Limb (tissue), 2 donors: Measurements from ENCODE around the gene XIRP2.
A peak's percentile ranks its signal among the peaks of the same experiment; 100 is the strongest.

Source experiments
- DNase-seq, 2 donors: peaks; one replicate each; pipeline ENCODE4 v3.0.0-alpha.2; 2016; ENCODE audit errors: extremely low spot score in 2 of 2

Gene XIRP2

DNA sequence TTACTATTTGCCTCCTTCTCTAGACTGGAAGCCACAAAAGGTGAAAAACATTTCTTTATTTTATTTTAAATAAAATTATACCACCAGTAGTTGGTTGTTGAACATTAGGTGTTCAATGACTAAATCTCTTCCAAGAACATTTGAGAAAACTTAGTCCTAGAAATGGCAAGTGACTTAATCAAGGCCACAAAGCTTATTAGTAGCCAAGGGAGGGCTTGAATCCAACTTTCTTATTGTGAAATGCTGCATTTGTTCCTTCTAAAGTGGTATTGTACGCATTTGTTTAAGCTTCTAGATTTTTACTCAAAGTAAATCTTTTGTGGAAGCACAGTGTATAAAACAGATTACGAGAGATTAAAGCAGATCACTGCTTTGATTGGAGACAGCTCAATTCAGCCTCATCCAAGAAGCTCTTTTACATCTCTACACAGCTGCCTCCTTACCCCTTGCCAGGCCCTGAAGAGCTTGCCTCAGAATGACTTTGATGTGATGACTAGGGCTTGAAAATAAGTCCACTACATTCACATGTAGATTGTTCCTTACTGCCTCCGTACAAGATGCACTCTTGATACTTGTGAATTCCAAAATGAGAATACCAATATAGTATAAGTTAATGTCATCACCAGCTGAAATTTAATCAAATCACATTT lies 244.8 kb downstream of the XIRP2 start:
- no peak for DNase-seq

DNA sequence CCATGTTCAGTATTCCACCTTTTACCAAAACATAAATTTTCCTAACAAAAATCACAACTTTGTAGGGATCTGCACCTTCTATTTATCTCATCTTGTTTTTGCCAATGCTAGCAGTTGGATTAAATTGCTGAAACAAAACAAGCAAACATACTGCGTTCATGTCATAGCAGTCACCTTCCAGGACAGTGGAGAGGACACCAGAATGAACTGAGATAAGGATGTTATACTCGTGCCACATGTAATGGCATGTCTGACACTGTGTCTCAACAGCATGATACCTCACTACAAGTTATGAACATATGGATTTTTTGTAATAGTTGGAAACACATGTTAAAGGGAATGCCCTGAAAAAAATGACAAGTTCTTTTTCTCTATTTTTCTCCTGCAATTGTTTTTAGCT lies 245.3 kb downstream of the XIRP2 start:
- DNase-seq = no peak

DNA sequence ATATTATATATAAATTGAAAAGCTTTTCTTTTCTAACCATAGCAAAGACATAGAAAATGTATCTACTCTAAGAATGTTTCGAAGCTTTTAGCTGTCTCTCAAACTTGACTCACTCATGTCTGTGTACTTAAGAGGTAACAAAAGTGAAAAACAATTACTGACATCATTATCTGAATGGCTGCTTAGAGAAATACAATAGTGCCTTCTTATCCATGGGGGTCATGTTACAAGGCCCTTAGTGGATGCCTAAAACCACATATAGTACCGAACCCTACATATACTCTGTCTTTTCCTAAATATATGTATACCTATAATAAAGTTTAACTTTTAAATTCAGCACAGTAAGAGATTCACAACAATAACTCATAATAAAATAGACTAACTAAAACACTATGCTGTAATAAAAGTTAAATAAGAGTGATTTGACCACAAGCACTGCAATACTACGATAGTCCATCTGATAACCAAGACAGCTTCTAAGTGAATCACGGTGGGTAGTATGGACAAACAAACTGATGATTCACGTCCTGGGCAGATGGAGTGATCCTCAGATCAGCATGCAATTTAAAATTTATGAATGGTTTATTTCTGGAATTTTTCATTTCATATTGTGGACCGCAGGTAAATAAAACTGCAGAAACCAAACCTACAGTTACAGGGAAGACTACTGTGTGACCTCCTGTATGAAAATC lies 246.2 kb downstream of the XIRP2 start:
- no peak for DNase-seq

DNA sequence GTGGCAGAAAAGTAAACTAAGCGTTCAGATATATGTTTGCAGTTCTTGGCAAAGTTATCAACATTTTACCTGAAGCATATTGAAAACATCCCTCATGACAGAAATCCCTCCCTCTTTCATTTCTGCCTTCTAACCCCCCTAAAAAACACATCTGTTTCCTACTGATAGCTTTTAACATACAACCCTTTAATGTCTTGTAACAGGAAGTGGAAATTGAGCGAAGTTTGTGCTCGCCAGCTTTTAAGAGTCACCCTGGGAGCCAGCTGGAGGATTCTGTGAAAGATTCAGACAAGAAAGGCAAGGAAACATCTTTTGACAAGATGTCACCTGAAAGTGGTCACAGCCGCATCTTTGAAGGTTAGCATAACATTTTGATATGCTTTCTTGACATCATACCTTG lies 247.4 kb downstream of the XIRP2 start:
- DNase-seq = no peak

DNA sequence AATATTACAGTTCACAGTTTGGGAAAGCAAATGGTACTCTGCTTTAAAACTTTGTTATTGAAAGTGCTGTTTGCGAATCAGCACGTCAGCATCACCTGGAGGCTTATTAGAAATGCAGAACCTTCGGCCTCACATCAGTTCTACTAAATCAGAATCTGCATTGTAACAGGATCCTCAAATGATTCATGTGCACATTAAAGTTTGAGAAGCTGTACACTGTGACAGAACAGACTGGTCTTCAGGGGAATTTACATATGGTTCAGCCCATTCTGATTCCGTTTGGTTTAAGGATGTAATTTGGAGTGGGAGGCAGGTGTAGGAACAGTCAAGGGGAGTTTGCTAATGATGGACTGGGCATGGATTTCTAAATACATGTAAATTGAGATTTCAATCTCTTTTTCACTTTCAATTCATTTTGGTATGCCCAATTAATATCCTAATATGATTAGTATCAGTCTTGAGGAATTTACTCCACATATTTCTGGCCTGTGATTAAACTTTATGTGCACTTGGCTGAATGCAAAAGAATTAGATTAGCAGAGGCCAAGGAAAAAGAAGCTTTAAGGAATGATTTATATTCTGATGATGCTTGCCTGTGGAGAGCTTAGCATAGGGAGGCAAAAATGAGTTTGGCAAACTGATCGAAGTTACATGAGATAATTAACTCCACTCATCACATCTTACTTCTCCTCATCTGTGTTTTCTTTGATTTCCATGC lies 248.8 kb downstream of the XIRP2 start:
- DNase-seq = no peak

DNA sequence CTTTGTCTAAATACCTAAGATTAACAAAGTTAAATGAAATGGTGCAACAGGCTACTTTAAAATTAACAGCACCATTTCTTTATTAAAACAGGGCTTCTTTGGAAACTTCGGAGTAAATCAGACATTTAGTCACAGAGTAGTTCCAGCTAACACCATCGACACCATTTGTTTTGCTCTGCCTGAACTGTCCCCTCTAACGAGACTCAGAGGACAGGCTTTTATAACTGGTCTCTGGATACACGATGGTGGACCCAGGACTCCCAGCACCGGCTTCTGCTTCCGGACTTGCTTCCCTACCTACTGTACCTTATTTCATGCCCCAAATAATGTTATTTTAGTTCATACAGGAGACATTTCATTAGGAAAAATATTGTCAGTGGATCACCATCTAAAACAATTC lies 252.1 kb downstream of the XIRP2 start:
- DNase-seq = no peak

DNA sequence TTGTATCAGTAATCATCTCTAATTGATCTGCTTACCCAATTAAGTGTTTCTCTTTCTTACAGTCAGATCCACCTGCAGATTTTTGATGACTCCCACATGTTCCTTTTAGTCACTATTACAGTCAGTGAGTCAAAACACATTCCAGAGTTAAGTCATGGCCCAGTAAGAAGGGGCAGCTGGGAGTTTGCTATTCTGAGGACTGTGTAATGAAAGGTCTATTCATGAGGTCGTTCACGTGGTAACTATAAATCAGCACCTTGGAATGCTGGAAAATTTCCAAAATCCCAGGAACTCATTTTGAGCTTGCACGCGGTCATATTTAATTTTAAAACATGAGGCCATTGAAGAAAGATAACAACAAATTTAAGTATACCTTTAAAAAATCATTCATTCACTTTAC lies 252.5 kb downstream of the XIRP2 start:
- DNase-seq = peak in 1 of 2 donors; percentile 62

DNA sequence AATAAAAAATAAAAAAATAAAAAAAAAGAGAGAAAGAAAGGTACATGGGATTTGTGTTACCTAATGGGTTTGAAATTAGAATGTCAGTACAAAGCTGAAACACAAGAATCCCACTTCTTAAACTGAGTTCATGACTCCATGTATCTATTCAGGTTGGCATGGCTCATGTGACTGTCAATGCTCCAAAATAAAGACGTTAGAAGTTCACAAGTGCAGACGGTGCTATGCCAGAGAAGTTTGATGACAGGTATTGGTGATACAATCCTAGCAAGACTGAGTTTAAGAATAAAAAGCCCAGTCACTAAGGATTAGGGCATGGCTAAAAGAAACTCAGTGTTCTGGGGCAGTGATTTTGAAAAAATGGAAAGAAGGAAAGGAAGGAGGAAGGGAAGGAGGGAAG lies 254.3 kb downstream of the XIRP2 start:
- no peak for DNase-seq

DNA sequence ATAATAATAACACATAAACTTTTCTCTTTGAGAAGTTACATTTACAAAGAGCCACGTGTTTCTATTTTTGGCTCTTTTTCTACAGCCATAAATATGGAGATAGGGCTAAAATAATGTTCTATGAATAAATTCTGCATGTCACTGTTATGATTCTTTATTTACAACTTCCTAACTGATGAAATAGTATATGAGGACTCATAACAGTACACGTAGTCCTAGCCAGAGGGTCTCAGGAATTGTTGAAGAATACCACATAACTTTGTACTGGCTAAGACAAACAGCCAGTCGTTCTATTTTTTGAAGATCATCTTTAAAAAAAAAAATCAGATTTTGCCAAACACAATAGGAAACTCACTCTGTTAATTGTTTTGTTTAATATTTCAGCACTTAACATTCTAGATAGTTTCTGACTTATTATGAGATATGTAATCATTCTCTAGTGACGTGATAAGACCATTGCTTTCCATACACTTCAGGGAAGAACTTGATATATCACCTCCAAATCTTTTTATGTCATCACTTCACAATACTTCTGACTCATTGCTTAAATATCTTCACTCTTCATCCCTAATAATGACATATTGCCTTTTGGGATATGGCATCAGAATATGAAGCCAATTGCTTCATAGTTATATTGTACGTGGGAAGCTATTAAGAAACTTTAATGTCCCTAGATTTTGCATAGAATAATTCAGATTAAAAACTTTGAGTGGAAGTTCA lies 256.1 kb downstream of the XIRP2 start:
- no peak for DNase-seq

DNA sequence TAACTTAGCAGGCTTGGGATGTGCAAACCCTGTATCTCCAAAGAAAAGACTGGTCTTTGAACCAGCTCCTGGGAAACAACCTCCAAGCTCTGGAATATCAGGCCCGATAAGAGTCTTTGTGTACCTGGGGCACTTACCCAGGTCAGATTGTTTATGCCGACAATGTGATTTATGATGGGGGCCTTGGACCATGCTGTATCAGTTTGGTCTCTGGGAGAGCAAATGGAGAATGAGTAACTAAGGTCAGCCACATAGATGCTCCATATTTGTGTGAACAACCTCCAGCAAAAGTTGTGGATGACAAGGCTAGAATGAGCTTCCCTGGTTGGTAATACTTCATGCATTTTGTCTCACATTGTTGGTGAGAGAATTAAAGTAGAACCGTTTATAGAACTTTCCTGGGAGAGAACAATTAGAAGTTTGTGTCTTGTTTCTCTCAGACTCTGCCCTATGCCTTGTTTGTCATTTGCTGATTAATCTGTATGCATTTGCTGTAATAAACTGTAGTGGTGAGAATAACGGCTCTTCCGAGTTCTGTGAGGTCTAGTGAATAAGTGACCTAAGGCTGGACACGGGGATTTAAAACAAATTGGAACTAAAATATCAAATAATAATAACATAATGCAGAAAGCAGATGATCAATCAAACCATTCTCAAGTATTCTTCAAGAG lies 259.1 kb downstream of the XIRP2 start:
- no peak for DNase-seq

DNA sequence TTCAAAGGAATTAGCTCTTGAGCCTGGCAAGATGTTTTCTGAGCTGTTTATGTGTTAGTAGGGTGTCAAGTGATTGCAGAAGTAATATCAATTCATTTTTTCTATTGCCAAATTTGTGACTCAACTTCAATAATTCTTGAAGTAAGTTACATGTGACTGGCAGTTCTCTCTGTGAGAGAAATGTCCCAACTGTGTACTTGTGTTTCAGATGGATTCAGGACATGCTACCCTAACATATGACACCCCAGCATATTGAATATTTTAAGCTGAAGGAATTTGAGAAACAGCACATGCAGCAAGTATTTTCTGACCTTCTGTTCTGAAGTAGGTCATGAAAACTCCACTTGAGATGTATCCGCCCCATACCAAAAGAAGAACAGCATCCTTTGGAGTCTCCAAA lies 263.6 kb downstream of the XIRP2 start:
- DNase-seq = no peak

DNA sequence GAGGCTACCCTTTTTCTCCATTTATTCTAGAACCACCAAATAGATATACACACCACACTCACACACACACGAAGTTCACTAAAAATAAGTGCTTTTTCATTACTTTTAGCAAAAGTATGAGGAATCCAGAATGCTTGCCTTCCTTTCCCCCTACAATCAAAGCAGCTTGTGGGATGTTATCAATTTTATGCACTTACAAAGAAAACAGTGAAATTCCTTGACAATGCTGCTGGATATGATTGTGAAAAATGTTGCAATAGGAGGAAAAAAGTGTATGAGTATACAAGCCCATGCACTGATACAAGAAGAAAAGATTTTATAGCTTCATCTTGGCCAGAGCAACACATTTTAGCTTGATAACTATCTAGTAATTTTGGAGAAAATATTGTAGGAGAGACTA lies 269.2 kb downstream of the XIRP2 start:
- no peak for DNase-seq

DNA sequence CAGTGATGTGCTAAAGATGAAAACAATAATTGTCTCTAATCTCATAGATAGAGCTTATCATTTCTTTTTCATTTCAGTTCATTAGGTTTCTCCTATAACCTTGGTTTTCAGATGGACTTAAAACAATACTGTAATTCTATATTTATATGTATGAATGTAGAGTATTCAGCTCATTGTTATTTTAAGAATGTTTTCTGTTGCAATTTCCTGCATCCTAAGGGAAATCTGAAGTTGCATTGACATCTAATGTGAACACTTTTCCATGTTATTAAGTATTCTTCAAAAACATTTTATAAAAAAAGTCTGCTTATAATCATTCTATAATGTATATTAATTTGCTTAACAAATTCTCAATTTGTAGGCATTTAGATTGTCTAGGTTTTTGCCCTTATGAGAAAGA lies 288.9 kb downstream of the XIRP2 start:
- DNase-seq = no peak

DNA sequence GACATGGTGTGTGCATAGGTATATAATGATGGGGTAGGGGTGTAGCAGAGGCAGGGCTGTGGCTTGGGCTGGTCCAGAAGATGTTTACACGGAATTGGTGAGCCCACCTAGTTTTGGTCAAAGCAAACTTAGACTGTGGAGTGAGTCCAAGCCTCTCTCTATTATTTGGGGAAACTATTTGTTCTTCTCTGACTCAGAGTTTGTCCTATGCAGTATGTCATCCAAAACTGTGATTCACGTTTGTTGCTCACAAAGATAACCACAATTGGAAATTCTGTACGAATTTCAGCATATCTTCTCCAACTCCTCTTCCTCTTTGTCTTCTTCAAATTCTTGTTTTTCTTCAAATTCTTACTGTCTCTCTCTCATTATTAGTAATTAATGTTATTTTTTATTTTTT lies 292.9 kb downstream of the XIRP2 start:
- no peak for DNase-seq

DNA sequence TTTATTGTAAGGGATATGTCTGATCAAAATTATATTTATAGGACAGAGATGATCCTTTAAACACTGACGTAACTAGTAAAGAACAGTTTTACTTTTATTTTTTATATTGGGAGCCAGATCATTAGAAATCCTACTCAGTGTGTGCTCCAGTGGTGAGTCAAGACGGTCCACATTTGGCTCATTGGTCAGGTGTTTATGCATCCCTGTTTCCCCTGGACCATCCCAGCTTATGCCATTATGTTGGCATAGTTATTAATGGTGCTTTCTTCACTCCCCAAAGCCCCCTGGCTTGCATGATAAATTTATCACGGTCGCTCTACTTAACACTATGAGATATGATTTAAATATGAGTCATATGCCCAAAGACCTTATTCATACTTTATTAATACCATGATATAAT lies 293.4 kb downstream of the XIRP2 start:
- no peak for DNase-seq

DNA sequence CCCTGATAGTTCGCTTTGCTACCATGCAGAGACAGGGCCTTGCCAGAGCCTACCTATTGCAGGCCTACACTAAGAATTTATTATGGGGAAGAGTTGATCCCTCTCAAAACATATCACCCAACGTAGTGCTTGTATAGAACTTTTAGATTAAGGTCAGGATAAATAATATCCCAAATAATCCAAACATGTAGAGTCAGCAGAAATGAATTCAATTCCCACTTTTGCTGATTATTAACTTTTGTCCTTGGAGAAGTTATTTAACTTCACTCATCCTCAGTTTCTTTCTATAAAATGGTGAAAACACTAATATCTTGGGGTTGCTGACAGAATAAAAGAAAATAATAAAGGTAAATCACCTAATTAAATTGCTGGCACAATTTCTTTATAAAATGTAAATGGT lies 294.1 kb downstream of the XIRP2 start:
- no peak for DNase-seq

DNA sequence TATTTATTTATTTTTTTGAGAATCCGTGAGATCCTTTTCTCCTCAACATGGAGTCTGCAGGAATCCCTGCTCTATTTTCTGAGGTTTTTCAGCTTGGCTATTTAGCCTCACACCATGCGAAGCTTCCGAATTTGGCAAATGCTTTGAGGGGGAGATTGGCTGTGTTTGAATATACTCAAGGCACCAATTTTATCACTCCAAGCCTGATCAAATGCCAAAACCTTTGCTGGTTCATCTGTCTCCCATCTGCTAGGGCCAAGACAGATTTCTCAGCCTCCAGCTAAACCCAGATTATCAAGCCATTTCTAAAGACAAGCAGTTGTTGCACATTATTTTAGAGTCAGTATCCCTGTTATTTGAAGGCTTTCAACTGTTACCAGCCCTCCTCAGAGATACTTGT lies 295.7 kb downstream of the XIRP2 start:
- no peak for DNase-seq

DNA sequence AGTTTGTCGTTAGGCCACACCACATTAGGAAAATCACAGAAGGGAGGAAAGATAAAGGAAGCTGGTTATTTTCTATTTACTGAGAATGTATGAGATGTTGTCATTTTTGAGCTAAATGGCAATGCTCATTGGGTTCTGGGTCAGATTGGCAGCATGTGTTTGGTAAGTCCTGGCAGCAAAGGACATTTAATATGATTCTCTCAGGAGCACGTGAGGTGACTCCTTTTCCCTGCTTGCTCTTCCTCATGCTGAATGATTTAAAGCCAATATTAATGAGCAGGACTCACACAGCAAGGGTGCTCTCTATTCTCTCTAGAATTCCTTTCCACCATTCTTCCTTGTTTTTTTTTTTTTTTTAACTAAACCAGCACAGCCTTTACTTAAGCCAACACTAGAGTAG lies 298.2 kb downstream of the XIRP2 start:
- no peak for DNase-seq

DNA sequence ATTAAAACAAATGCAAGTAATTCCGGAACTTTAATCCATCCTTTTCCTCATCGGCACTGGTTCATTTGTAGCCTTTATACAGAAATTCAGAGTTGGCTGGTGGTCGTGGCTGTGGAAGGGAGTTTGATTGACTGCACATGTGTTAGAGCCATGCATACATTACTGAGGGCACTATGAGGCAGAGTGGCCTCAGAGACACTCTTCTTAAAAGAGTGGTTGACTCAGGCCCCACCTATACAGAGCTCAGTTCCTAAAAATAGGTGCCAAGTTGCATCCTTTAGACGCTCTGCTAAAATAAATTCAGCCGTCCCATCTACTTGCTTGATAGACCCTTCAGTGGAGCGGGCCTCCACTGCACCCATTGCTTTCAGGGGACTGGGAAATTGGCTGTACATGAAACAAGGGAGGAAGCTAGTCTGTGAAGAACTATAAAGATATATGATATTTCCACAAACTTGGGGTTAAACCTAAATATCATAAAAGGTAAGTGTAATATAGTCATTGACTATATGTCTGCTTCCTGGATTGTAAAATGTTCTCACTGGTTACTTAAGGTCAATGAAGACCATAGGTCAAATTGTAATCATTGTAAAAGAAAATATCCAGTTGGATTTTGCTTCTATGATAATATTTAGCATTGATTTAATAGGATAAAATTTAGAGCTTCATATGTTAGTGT lies 298.9 kb downstream of the XIRP2 start:
- DNase-seq = no peak

DNA sequence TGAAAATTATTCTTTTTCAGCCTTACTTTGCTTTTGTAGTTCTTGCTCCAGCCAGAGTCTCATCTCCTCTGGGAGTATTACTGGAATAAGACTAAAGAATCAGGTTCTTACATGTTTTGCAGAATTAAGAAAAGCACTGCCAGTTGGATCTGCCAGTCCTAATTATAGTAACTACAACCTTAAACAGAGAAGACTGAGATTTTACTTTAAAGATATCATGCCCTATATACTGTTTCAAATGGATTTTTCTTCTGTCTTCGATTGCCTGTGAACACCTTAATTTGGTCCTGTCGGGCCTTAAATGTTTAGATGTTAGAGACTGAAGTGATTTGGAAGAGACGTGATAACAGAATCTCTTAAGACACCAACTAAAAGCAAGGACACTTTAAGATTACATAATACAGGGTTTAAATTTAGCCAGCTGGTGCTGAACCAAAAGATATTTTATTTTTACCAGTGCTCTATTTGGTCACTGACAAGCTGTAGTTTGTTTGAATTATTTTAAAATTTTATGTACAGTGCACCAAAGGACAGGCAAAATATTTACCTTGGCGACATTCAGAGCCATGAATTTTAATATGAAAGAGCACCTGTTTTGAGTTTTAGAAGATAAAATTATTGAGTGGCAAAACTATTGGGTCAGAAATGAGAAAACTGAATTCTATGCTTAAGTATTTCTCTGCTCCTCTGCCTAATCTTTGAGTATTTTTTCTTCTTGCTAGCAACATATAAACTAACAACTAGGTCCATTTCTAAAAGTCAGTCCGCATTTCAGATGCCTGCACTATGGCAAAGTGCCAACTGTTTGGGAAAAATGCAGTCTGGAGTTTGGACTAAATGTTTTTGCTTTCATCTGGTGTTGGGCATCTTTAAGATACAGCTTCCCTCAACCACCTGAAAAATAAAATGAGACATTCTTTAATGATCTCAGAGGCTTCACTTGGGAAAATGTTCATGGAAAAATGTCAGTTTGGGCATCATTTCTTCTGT lies 300.0 kb downstream of the XIRP2 start:
- peak in 1 of 2 donors; percentile 48 for DNase-seq
